ENCODE results near the gene CD226. TPM values are rescaled to one million over a fixed set of nuclear protein-coding genes. Genes with fewer than 3 reads are reported as not detected.

CD226 gene
- total and polyA plus RNA-seq, 4 donors: 0.15 to 3.2 (median 3.1) TPM; not detected in 1

- peaks cover 2% of the 10 kb centered on the region for H3K9me3 ChIP-seq (ENCODE audit: control insufficient read depth, low read length)
- 93 to 96% methylated on average over 4 of the region's 4 CpGs for WGBS, 2 donors
- H3K4me3 ChIP-seq (ENCODE audit: low read length in 2 of 2): no peak overlapping the region
- no peaks in the 10 kb centered on the region for H3K4me1 ChIP-seq (ENCODE audit: control insufficient read depth in 1 of 2, insufficient read depth in 2 of 2, low read length in 2 of 2)
- peaks cover 0 to 3% of the 10 kb centered on the region in 2 donors for H3K36me3 ChIP-seq (ENCODE audit: control insufficient read depth in 1 of 2, insufficient read depth in 2 of 2, low read length in 1 of 2)
- no peak overlapping the region for H3K27ac ChIP-seq (ENCODE audit: low read depth in 1 of 2, low read length in 2 of 2)
- H3K27me3 ChIP-seq (ENCODE audit: control insufficient read depth in 1 of 2, insufficient read depth in 2 of 2, low read length in 1 of 2): no peaks in the 10 kb centered on the region
- no peak for DNase-seq
- intact Hi-C loops (cut with DNase I): no loop called here
- no peak for ATAC-seq (ENCODE audit: low FRiP score)
These were observed 15.5 kb upstream of the CD226 start for GRCh38 chr18:69963196-69963595.

GRCh38 chr18:69961718-69962117 lies 14.0 kb upstream of the CD226 start:
- H3K4me3 ChIP-seq (ENCODE audit: low read length in 2 of 2): no peak overlapping the region
- ATAC-seq (ENCODE audit: low FRiP score): no peak
- H3K36me3 ChIP-seq (ENCODE audit: control insufficient read depth in 1 of 2, insufficient read depth in 2 of 2, low read length in 1 of 2): peaks cover 0 to 3% of the 10 kb centered on the region in 2 donors
- no peaks in the 10 kb centered on the region for H3K27me3 ChIP-seq (ENCODE audit: control insufficient read depth in 1 of 2, insufficient read depth in 2 of 2, low read length in 1 of 2)
- no peaks in the 10 kb centered on the region for H3K4me1 ChIP-seq (ENCODE audit: control insufficient read depth in 1 of 2, insufficient read depth in 2 of 2, low read length in 2 of 2)
- no peaks in the 10 kb centered on the region for H3K9me3 ChIP-seq (ENCODE audit: control insufficient read depth, low read length)
- 86 to 97% methylated on average over 3 of the region's 3 CpGs for WGBS, 2 donors
- intact Hi-C loops (cut with DNase I): loop anchor here in 1 of 2 donors (2.0 kb wide), 1 partner anchor 73 kb away; no protein-coding TSS in a partner anchor
- no peak for DNase-seq
- no peak overlapping the region for H3K27ac ChIP-seq (ENCODE audit: low read depth in 1 of 2, low read length in 2 of 2)

GRCh38 chr18:69958422-69958821 lies 10.7 kb upstream of the CD226 start:
- WGBS, 2 donors: 92 to 96% methylated on average over 5 of the region's 5 CpGs
- H3K27me3 ChIP-seq (ENCODE audit: control insufficient read depth in 1 of 2, insufficient read depth in 2 of 2, low read length in 1 of 2): no peaks in the 10 kb centered on the region
- H3K36me3 ChIP-seq (ENCODE audit: control insufficient read depth in 1 of 2, insufficient read depth in 2 of 2, low read length in 1 of 2): peaks cover 0 to 3% of the 10 kb centered on the region in 2 donors
- DNase-seq (no peak), ATAC-seq (ENCODE audit: low FRiP score) (no peak)
- H3K4me3 ChIP-seq (ENCODE audit: low read length in 2 of 2): no peak overlapping the region
- no peaks in the 10 kb centered on the region for H3K4me1 ChIP-seq (ENCODE audit: control insufficient read depth in 1 of 2, insufficient read depth in 2 of 2, low read length in 2 of 2)
- no peaks in the 10 kb centered on the region for H3K9me3 ChIP-seq (ENCODE audit: control insufficient read depth, low read length)
- intact Hi-C loops (cut with DNase I): no loop called here
- no peak overlapping the region for H3K27ac ChIP-seq (ENCODE audit: low read depth in 1 of 2, low read length in 2 of 2)

- no peak overlapping the region for H3K27ac ChIP-seq (ENCODE audit: low read depth in 1 of 2, low read length in 2 of 2)
- intact Hi-C loops (cut with DNase I): no loop called here
- 89 to 95% methylated on average over 3 of the region's 3 CpGs for WGBS, 2 donors
These were observed 10.1 kb upstream of the CD226 start for GRCh38 chr18:69957747-69958146.

GRCh38 chr18:69956665-69957620 lies 9.3 kb upstream of the CD226 start:
- WGBS, 2 donors: 66 to 71% methylated on average over 20 of the region's 20 CpGs
- Histone ChIP-seq H3K4me3 (ENCODE audit: low read length in 2 of 2) (no peak overlapping the region), H3K27ac (ENCODE audit: low read depth in 1 of 2, low read length in 2 of 2) (no peak overlapping the region), H3K27me3 (ENCODE audit: control insufficient read depth in 1 of 2, insufficient read depth in 2 of 2, low read length in 1 of 2) (no peaks in the 10 kb centered on the region), H3K36me3 (ENCODE audit: control insufficient read depth in 1 of 2, insufficient read depth in 2 of 2, low read length in 1 of 2) (no peaks in the 10 kb centered on the region), H3K4me1 (ENCODE audit: control insufficient read depth in 1 of 2, insufficient read depth in 2 of 2, low read length in 2 of 2) (no peaks in the 10 kb centered on the region), H3K9me3 (ENCODE audit: control insufficient read depth, low read length) (no peaks in the 10 kb centered on the region)
- no peak for DNase-seq
- intact Hi-C loops (cut with DNase I): no loop called here
- no peak for ATAC-seq (ENCODE audit: low FRiP score)

More at GRCh38 chr18:69957747-69958146, 10.1 kb upstream of the CD226 start:
- H3K27me3 ChIP-seq (ENCODE audit: control insufficient read depth in 1 of 2, insufficient read depth in 2 of 2, low read length in 1 of 2): no peaks in the 10 kb centered on the region
- ATAC-seq (ENCODE audit: low FRiP score): no peak
- no peaks in the 10 kb centered on the region for H3K9me3 ChIP-seq (ENCODE audit: control insufficient read depth, low read length)
- H3K4me1 ChIP-seq (ENCODE audit: control insufficient read depth in 1 of 2, insufficient read depth in 2 of 2, low read length in 2 of 2): no peaks in the 10 kb centered on the region
- no peak for DNase-seq
- H3K36me3 ChIP-seq (ENCODE audit: control insufficient read depth in 1 of 2, insufficient read depth in 2 of 2, low read length in 1 of 2): no peaks in the 10 kb centered on the region
- no peak overlapping the region for H3K4me3 ChIP-seq (ENCODE audit: low read length in 2 of 2)

GRCh38 chr18:69956057-69956456 lies 8.4 kb upstream of the CD226 start:
- no peak for ATAC-seq (ENCODE audit: low FRiP score)
- Histone ChIP-seq H3K27me3 (ENCODE audit: control insufficient read depth in 1 of 2, insufficient read depth in 2 of 2, low read length in 1 of 2) (no peaks in the 10 kb centered on the region), H3K4me3 (ENCODE audit: low read length in 2 of 2) (no peak overlapping the region), H3K4me1 (ENCODE audit: control insufficient read depth in 1 of 2, insufficient read depth in 2 of 2, low read length in 2 of 2) (no peaks in the 10 kb centered on the region), H3K27ac (ENCODE audit: low read depth in 1 of 2, low read length in 2 of 2) (no peak overlapping the region), H3K36me3 (ENCODE audit: control insufficient read depth in 1 of 2, insufficient read depth in 2 of 2, low read length in 1 of 2) (no peaks in the 10 kb centered on the region), H3K9me3 (ENCODE audit: control insufficient read depth, low read length) (no peaks in the 10 kb centered on the region)
- intact Hi-C loops (cut with DNase I): no loop called here
- DNase-seq: no peak
- WGBS, 2 donors: 78 to 81% methylated on average over 5 of the region's 5 CpGs

- no peak overlapping the region for H3K27ac ChIP-seq (ENCODE audit: low read depth in 1 of 2, low read length in 2 of 2)
- no peaks in the 10 kb centered on the region for H3K4me1 ChIP-seq (ENCODE audit: control insufficient read depth in 1 of 2, insufficient read depth in 2 of 2, low read length in 2 of 2)
- H3K9me3 ChIP-seq (ENCODE audit: control insufficient read depth, low read length): no peaks in the 10 kb centered on the region
- no peaks in the 10 kb centered on the region for H3K27me3 ChIP-seq (ENCODE audit: control insufficient read depth in 1 of 2, insufficient read depth in 2 of 2, low read length in 1 of 2)
- no peak overlapping the region for H3K4me3 ChIP-seq (ENCODE audit: low read length in 2 of 2)
- intact Hi-C loops (cut with DNase I): no loop called here
- H3K36me3 ChIP-seq (ENCODE audit: control insufficient read depth in 1 of 2, insufficient read depth in 2 of 2, low read length in 1 of 2): no peaks in the 10 kb centered on the region
- 57 to 69% methylated on average over 5 of the region's 5 CpGs for WGBS, 2 donors
- no peak for ATAC-seq (ENCODE audit: low FRiP score)
- DNase-seq: no peak
These were observed 7.2 kb upstream of the CD226 start for GRCh38 chr18:69954719-69955480.

GRCh38 chr18:69953191-69953590 lies 5.5 kb upstream of the CD226 start:
- no peaks in the 10 kb centered on the region for H3K9me3 ChIP-seq (ENCODE audit: control insufficient read depth, low read length)
- no peaks in the 10 kb centered on the region for H3K4me1 ChIP-seq (ENCODE audit: control insufficient read depth in 1 of 2, insufficient read depth in 2 of 2, low read length in 2 of 2)
- no peak overlapping the region for H3K4me3 ChIP-seq (ENCODE audit: low read length in 2 of 2)
- WGBS, 2 donors: 96 to 98% methylated on average over 2 of the region's 2 CpGs
- H3K27ac ChIP-seq (ENCODE audit: low read depth in 1 of 2, low read length in 2 of 2): no peak overlapping the region
- ATAC-seq (ENCODE audit: low FRiP score) (no peak), DNase-seq (no peak)
- no peaks in the 10 kb centered on the region for H3K36me3 ChIP-seq (ENCODE audit: control insufficient read depth in 1 of 2, insufficient read depth in 2 of 2, low read length in 1 of 2)
- intact Hi-C loops (cut with DNase I): no loop called here
- no peaks in the 10 kb centered on the region for H3K27me3 ChIP-seq (ENCODE audit: control insufficient read depth in 1 of 2, insufficient read depth in 2 of 2, low read length in 1 of 2)

Measured in aorta (tissue), 5 donors.